Adrenal gland (tissue), 12 donors: ENCODE measurements around the gene IMPG2. TPM values are rescaled to one million over a fixed set of nuclear protein-coding genes. Genes with fewer than 3 reads are reported as not detected.

Experiments used
- DNase-seq, 7 donors: peaks; one replicate each; pipeline ENCODE4 v3.0.0-alpha.2; 2019 to 2020
- H3K27ac ChIP-seq, 5 donors: fragments of 200-600 bp; sonication (generic) in 4 of 5; 1 replicate in 3 of 5; 2 replicates in 2 of 5; pipeline versions ENCODE4 v1.5.1 to v1.8.0; 2016 to 2020; ENCODE audit warnings: mild to moderate bottlenecking in 1 of 5
- H3K27me3 ChIP-seq: fragments of 200-600 bp; 2 replicates; pipeline ENCODE4 v1.8.0; 2021
- H3K36me3 ChIP-seq, 2 donors: fragments of 200-600 bp; replicated peaks in 1 of 2; 1 replicate in 1 of 2; 2 replicates in 1 of 2; pipeline versions ENCODE4 v1.5.1 to v1.8.0; 2018 to 2022
- H3K4me1 ChIP-seq, 2 donors: fragments of 200-600 bp; replicated peaks in 1 of 2; 1 replicate in 1 of 2; 2 replicates in 1 of 2; pipeline versions ENCODE4 v1.5.1 to v1.8.0; 2018 to 2021
- H3K4me3 ChIP-seq, 4 donors: fragments of 200-600 bp; sonication (generic) in 3 of 4; one replicate each; pipeline ENCODE4 v1.5.1; 2016 to 2018
- H3K9me3 ChIP-seq, 3 donors: fragments of 200-600 bp; sonication (generic) in 1 of 3; replicated peaks in 1 of 3; 1 replicate in 2 of 3; 2 replicates in 1 of 3; pipeline versions ENCODE4 v1.5.1 to v1.8.0; 2016 to 2021
- POLR2A ChIP-seq, 2 donors: fragments of 450-650 bp; IDR thresholded peaks; one replicate each; pipeline ENCODE4 v1.6.1; 2017; ENCODE audit warnings: antibody characterized with exemption in 2 of 2, mild to moderate bottlenecking in 2 of 2, moderate library complexity in 1 of 2
- WGBS, 4 donors: extraction: QIAGEN DNeasy Blood & Tissue Kit in 2 of 4; methylation state at CpG; one replicate each; pipeline versions ENCODE4 v1.1.5 to v1.1.7; 2013 to 2017; 5-methylcytosine and 5-hydroxymethylcytosine counted together
- intact Hi-C, 2 donors: fragments of 100-400 bp; cut with DNase I; formaldehyde crosslinking; loops; one replicate each; pipeline versions ENCODE4 v1.14.1 to v1.15.0; 2022 to 2023
- polyA plus RNA-seq, 3 donors: library from polyadenylated mRNA; stranded (reverse); fragments of 200-250 nt in 2 of 3; fragments of 350-450 nt in 1 of 3; fragmentation: Illumina TruSeq in 1 of 3; extraction: RNeasy Lipid Tissue Mini Kit (QIAGEN cat#74804) in 1 of 3; gene quantifications; one replicate each; pipeline ENCODE4 v1.2.3, GENCODE V29; 2013 to 2014
- total RNA-seq, 9 donors: library from RNA; depleted of rRNA in 4 of 9; stranded (reverse); fragments of >200 nt in 4 of 9; fragments of 120-200 nt in 1 of 9; fragmentation: NEBNext Ultra II Directional in 1 of 9; extraction: Animal tissue kit (Norgen Biotek cat#: 25700) in 1 of 9; gene quantifications; one replicate each; pipeline versions ENCODE4 v1.1.0 to v1.2.4, GENCODE V29; 2013 to 2023
- TF ChIP-seq, protein P1 (sequence below), 6 experiments: fragments of 450-650 bp in 4 of 6; fragments of 200-600 bp in 2 of 6; sonication (generic) in 1 of 6; IDR thresholded peaks; 1 replicate in 5 of 6; 2 replicates in 1 of 6; pipeline versions ENCODE4 v1.5.1 to v1.8.0; 2016 to 2021; ENCODE audit warnings: antibody characterized with exemption in 6 of 6, mild to moderate bottlenecking in 2 of 6, moderate library complexity in 1 of 6
- donor health status: healthy with polysubstance abuse.
- donor health status: Bipolar disorder and iron deficiency.
- donor health status: DM: yes; HTN: yes; CAD: no.
- donor health status: DM: no; HTN: no; CAD: no.
- donor health status: DM: no; HTN: no; CAD: no.
- donor health status: DM: yes; HTN: yes; CAD: no.

Gene IMPG2
- total and polyA plus RNA-seq, 12 donors = 0.06 to 1.3 (median 0.21) TPM

DNA sequence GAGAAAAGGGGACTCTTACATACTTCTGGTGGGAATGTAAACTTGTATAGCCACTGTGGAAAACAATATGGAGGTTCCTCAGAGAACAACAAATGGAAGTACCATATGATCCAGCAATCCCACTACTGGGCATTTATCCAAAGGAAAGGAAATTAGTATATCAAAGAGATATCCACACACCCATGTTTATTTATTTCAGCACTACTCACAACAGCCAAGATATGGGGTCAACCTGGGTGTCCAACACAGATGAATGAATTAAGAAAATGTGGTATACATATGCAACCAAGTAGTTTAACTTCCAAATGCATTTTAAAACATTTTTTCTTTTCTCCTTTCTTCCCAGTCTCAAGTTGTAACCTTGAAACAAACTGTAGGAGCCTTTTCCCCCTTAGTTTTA lies 54.3 kb downstream of the IMPG2 start:
- Histone ChIP-seq H3K27me3 (no peaks in the 10 kb centered on the region), H3K4me3 (no peak overlapping the region), H3K4me1 (no peaks in the 10 kb centered on the region), H3K9me3 (no peaks in the 10 kb centered on the region), H3K36me3 (no peaks in the 10 kb centered on the region), H3K27ac (no peak overlapping the region)
- no peak for TF ChIP-seq POLR2A (IDR thresholded peaks at IDR 0.05)
- TF ChIP-seq, protein P1, sequence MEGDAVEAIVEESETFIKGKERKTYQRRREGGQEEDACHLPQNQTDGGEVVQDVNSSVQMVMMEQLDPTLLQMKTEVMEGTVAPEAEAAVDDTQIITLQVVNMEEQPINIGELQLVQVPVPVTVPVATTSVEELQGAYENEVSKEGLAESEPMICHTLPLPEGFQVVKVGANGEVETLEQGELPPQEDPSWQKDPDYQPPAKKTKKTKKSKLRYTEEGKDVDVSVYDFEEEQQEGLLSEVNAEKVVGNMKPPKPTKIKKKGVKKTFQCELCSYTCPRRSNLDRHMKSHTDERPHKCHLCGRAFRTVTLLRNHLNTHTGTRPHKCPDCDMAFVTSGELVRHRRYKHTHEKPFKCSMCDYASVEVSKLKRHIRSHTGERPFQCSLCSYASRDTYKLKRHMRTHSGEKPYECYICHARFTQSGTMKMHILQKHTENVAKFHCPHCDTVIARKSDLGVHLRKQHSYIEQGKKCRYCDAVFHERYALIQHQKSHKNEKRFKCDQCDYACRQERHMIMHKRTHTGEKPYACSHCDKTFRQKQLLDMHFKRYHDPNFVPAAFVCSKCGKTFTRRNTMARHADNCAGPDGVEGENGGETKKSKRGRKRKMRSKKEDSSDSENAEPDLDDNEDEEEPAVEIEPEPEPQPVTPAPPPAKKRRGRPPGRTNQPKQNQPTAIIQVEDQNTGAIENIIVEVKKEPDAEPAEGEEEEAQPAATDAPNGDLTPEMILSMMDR (IDR thresholded peaks at IDR 0.05) = no peak
- DNase-seq = no peak
- intact Hi-C loops = no loop called here

DNA sequence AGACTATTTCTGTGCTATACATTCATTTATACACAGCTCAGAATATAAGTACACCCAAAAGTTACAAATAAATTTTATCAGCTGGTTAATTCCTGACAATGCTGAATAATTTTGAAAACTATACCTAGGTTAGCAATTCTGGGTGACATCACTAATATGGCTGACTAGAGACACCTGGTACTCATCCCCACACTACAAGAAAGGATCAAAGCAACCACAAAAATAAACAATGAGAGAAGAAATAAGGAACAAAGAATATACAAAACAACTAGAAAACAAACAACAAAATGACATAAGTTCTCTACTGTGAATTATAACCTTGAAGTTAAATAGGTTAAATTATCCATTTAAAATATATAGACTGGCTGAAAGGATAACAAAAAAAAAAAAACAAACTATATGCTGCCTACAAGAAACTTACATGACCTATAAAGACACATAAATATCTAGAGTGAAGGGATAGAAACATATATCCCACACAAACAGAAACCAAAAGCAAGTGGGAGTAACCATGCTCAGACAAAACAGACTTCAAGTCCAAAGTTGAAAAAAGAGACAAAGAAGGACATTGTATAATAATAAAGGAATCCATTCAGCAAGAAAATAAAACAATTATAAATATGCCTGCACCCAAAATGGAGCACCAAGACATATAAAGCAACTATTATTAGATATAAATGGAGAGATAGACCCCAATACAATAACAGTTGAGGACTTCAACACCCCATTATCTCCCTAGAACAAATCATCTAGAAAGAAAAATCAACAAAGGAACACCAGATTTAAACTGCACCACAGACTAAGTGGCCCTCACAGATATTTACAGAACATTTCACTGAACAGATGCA lies 57.8 kb downstream of the IMPG2 start:
- Histone ChIP-seq H3K9me3 (no peaks in the 10 kb centered on the region), H3K27me3 (no peaks in the 10 kb centered on the region), H3K36me3 (no peaks in the 10 kb centered on the region), H3K4me1 (no peaks in the 10 kb centered on the region), H3K27ac (no peak overlapping the region), H3K4me3 (no peak overlapping the region)
- TF ChIP-seq, protein P1 (IDR thresholded peaks at IDR 0.05) = no peak
- no peak for TF ChIP-seq POLR2A (IDR thresholded peaks at IDR 0.05)
- intact Hi-C loops = no loop called here
- no peak for DNase-seq

DNA sequence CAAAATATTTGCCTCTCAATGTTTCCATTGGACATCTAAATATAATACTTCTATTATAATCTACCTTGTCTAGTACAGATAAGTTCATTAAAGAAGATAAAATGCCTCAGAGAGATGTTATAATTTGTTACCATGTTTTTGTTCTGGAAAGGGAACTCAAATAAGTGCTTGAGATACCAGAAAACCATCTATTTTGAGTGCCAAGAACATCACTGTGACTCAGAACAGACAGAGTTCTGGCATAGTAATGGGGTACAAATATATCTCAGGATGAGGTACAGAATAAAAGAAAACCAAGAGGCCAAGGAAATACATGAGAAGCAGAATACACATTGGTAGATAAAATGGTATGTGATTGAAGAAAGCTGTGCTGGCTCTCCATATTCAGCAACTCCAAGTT lies 58.9 kb downstream of the IMPG2 start:
- Histone ChIP-seq H3K27me3 (no peaks in the 10 kb centered on the region), H3K4me3 (no peak overlapping the region), H3K9me3 (no peaks in the 10 kb centered on the region), H3K4me1 (no peaks in the 10 kb centered on the region), H3K27ac (no peak overlapping the region), H3K36me3 (no peaks in the 10 kb centered on the region)
- no peak for DNase-seq
- intact Hi-C loops = no loop called here
- TF ChIP-seq, protein P1 (IDR thresholded peaks at IDR 0.05) = no peak
- TF ChIP-seq POLR2A (IDR thresholded peaks at IDR 0.05) = no peak

DNA sequence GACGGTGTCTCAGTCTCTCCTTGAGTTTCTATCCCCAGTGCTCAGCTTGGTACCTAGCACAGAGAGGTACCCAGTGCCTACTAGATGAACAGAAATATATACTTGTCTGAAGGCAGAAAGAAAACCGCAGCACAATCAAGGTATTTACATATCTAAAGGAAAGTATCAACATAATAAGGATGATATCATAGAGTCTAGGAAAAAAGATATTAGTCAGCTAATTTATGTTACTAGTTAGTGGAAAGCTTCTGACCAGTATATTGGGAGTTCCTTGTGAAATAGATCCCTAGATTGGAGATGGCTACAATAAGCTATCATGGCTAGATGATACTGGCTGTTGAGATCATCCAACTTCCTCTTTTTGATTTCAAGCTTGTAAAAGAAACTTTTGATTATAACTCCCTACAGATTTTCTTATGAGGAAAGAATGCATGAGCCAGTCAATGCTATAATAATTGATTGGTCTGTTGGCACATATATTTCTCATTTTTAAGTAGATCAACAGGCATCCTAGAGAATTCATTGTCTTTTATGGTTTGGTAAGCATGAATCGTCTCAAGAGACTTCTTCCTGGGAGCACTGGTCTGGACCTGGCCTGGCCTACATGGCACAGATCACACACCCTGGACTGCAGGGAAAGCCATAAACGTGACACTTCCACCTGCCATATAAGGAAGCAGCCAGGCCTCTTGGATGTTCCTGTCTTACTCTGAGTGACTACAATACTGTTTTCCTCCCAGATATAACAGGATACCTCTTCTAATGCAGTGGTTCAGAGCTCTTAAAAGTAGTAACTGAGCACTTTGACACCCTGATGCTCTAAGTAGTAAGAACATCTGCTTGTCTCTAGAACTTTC lies 60.7 kb downstream of the IMPG2 start:
- H3K4me3 ChIP-seq = no peak overlapping the region
- intact Hi-C loops = no loop called here
- no peak for DNase-seq
- WGBS, 4 donors = 78 to 85% (median 82%) methylated on average over 4 of the region's 4 CpGs
- no peaks in the 10 kb centered on the region for H3K36me3 ChIP-seq
- TF ChIP-seq POLR2A (IDR thresholded peaks at IDR 0.05) = no peak
- TF ChIP-seq, protein P1 (IDR thresholded peaks at IDR 0.05) = no peak
- no peaks in the 10 kb centered on the region for H3K4me1 ChIP-seq
- no peak overlapping the region for H3K27ac ChIP-seq
- H3K27me3 ChIP-seq = no peaks in the 10 kb centered on the region
- H3K9me3 ChIP-seq = no peaks in the 10 kb centered on the region
